IMR-90 (cell line): ENCODE measurements around the gene S100A2. TPM values are rescaled to one million over a fixed set of nuclear protein-coding genes. Genes with fewer than 3 reads are reported as not detected.

Experiments used
- ATAC-seq: fragments of 200-7000 bp; cut with Tn5 transposase; 2 replicates; pipeline ENCODE4 v1.9.1; 2020; ENCODE audit warnings: low read depth, mild to moderate bottlenecking, moderate library complexity
- BruUV-seq: library from RNA; stranded (reverse); fragments of 400-500 nt; replicated peaks from 2 replicates; lab custom pipeline; 2021; lab: Mats Ljungman, UMichigan
- CTCF ChIA-PET: fragments of 300-600 bp; formaldehyde crosslinking; extraction: SDS; loops from one replicate; lab custom pipeline; 2021; ENCODE audit warnings: antibody characterized with exemption; lab: Yijun Ruan, JAX
- POLR2A ChIA-PET: fragments of 300-600 bp; sonication (Branson Sonifier 250); formaldehyde crosslinking; loops from one replicate; lab custom pipeline; 2022; ENCODE audit warnings: antibody characterized with exemption; ENCODE audit not compliant: unreplicated experiment; lab: Charles Lee
- DNase-seq: peaks from one replicate; pipeline ENCODE4 v3.0.0; 2013
- H2AFZ ChIP-seq: replicated peaks from 2 replicates; pipeline ENCODE3; 2013; ENCODE audit warnings: low read length, mild to moderate bottlenecking; ENCODE audit not compliant: poor library complexity
- H2AK5ac ChIP-seq: 2 replicates; pipeline ENCODE4 v1.6.1; 2013; ENCODE audit warnings: low read depth, low read length, inconsistent platforms
- H2AK9ac ChIP-seq: replicated peaks from 2 replicates; pipeline ENCODE3; 2013; ENCODE audit warnings: mild to moderate bottlenecking, low read depth, low read length, moderate library complexity; ENCODE audit not compliant: poor library complexity
- H2BK120ac ChIP-seq: 2 replicates; pipeline ENCODE4 v1.6.1; 2013; ENCODE audit warnings: low read depth, low read length, inconsistent platforms
- H2BK15ac ChIP-seq: 3 replicates; pipeline ENCODE4 v1.6.1; 2013; ENCODE audit warnings: low read depth, low read length, inconsistent platforms
- H2BK20ac ChIP-seq: 2 replicates; pipeline ENCODE4 v1.6.1; 2013; ENCODE audit warnings: low read depth, mild to moderate bottlenecking, inconsistent platforms, low read length, moderate library complexity
- H2BK5ac ChIP-seq: 2 replicates; pipeline ENCODE4 v1.6.1; 2013; ENCODE audit warnings: mild to moderate bottlenecking, low read depth, low read length, inconsistent platforms; ENCODE audit not compliant: poor library complexity, severe bottlenecking
- H3K14ac ChIP-seq: replicated peaks from 2 replicates; pipeline ENCODE4 v1.6.1; 2013; ENCODE audit warnings: low read depth, low read length, inconsistent platforms
- H3K18ac ChIP-seq: 2 replicates; pipeline ENCODE4 v1.6.1; 2013; ENCODE audit warnings: low read depth, low read length, control low read depth
- H3K23ac ChIP-seq: 2 replicates; pipeline ENCODE4 v1.6.1; 2013; ENCODE audit warnings: low read depth, low read length, inconsistent platforms
- H3K27ac ChIP-seq: 2 replicates; pipeline ENCODE4 v1.5.1; 2013; ENCODE audit warnings: mild to moderate bottlenecking, control low read depth, low read length; ENCODE audit not compliant: insufficient read depth
- H3K27me3 ChIP-seq: 2 replicates; pipeline ENCODE4 v1.6.1; 2013; ENCODE audit warnings: low read length; ENCODE audit not compliant: control insufficient read depth, insufficient read depth
- H3K36me3 ChIP-seq: 2 replicates; pipeline ENCODE4 v1.6.1; 2013; ENCODE audit warnings: low read length, mixed read lengths; ENCODE audit not compliant: control insufficient read depth, insufficient read depth
- H3K4ac ChIP-seq: 2 replicates; pipeline ENCODE4 v1.6.1; 2013; ENCODE audit warnings: low read depth, low read length, inconsistent platforms
- H3K4me1 ChIP-seq: 2 replicates; pipeline ENCODE4 v1.6.1; 2013; ENCODE audit warnings: low read length, mixed read lengths; ENCODE audit not compliant: control insufficient read depth, insufficient read depth
- H3K4me2 ChIP-seq: 2 replicates; pipeline ENCODE4 v1.6.1; 2013; ENCODE audit warnings: low read depth, mild to moderate bottlenecking, control low read depth, low read length, moderate library complexity
- H3K4me3 ChIP-seq: 2 replicates; pipeline ENCODE4 v1.5.1; 2013; ENCODE audit warnings: low read depth, mild to moderate bottlenecking, control low read depth, low read length, moderate library complexity; ENCODE audit not compliant: insufficient read depth
- H3K56ac ChIP-seq: 2 replicates; pipeline ENCODE4 v1.6.1; 2013; ENCODE audit warnings: low read length, inconsistent platforms; ENCODE audit not compliant: insufficient read depth; ENCODE audit errors: extremely low read depth
- H3K79me1 ChIP-seq, 2 experiments: 2 replicates each; pipeline ENCODE4 v1.6.1; 2013; ENCODE audit warnings: low read length in 2 of 2, inconsistent platforms in 1 of 2, low read depth in 1 of 2
- H3K9ac ChIP-seq: 2 replicates; pipeline ENCODE4 v1.6.1; 2013; ENCODE audit warnings: low read depth, low read length, control low read depth
- H3K9me1 ChIP-seq: 2 replicates; pipeline ENCODE4 v1.6.1; 2013; ENCODE audit warnings: low read length, inconsistent platforms; ENCODE audit not compliant: insufficient read depth
- H3K9me3 ChIP-seq: 2 replicates; pipeline ENCODE4 v1.6.1; 2013; ENCODE audit warnings: low read length; ENCODE audit not compliant: control insufficient read depth, insufficient read depth
- H4K20me1 ChIP-seq: 2 replicates; pipeline ENCODE4 v1.6.1; 2013; ENCODE audit warnings: low read length, inconsistent platforms; ENCODE audit not compliant: insufficient read depth
- H4K5ac ChIP-seq: 2 replicates; pipeline ENCODE4 v1.6.1; 2013; ENCODE audit warnings: mild to moderate bottlenecking, low read depth, low read length, control low read depth
- H4K8ac ChIP-seq, 2 experiments: 2 replicates each; pipeline ENCODE4 v1.6.1; 2013; ENCODE audit warnings: low read depth in 2 of 2, low read length in 2 of 2, control low read depth in 1 of 2, inconsistent platforms in 1 of 2
- H4K91ac ChIP-seq: 2 replicates; pipeline ENCODE4 v1.6.1; 2013; ENCODE audit warnings: low read depth, low read length, inconsistent platforms; ENCODE audit not compliant: insufficient read depth
- BHLHE40 ChIP-seq: fragments of 150-350 bp; IDR thresholded peaks from 2 replicates; pipeline ENCODE4 v1.6.1; 2016; ENCODE audit warnings: mild to moderate bottlenecking, low read depth, low read length
- CTCF ChIP-seq: conservative IDR thresholded peaks from 2 replicates; pipeline ENCODE4 v1.5.1; 2012; ENCODE audit warnings: mild to moderate bottlenecking, low read depth, low read length, improper control_type of control experiment
- ELK1 ChIP-seq: fragments of 150-350 bp; IDR thresholded peaks from 2 replicates; pipeline ENCODE4 v1.6.1; 2016; ENCODE audit warnings: low read depth, mild to moderate bottlenecking, low read length, moderate library complexity, borderline replicate concordance
- FOS ChIP-seq: fragments of 150-350 bp; IDR thresholded peaks from 2 replicates; pipeline ENCODE4 v1.6.1; 2016; ENCODE audit warnings: low read depth, low read length
- MAZ ChIP-seq: IDR thresholded peaks from 2 replicates; pipeline ENCODE4 v1.6.1; 2012; ENCODE audit warnings: low read depth, mild to moderate bottlenecking, low read length, improper control_type of control experiment, moderate library complexity, borderline replicate concordance
- MXI1 ChIP-seq: IDR thresholded peaks from 2 replicates; pipeline ENCODE4 v1.6.1; 2012; ENCODE audit warnings: low read depth, mild to moderate bottlenecking, low read length, moderate library complexity, borderline replicate concordance
- NFE2L2 ChIP-seq: fragments of 150-350 bp; IDR thresholded peaks from 2 replicates; pipeline ENCODE4 v1.6.1; 2016; ENCODE audit warnings: low read depth, mild to moderate bottlenecking, low read length
- POLR2A ChIP-seq: IDR thresholded peaks from 2 replicates; pipeline ENCODE4 v1.6.1; 2012; ENCODE audit warnings: mild to moderate bottlenecking, low read depth, low read length
- RAD21 ChIP-seq: IDR thresholded peaks from 2 replicates; pipeline ENCODE4 v1.6.1; 2012; ENCODE audit warnings: low read length, improper control_type of control experiment
- RCOR1 ChIP-seq: IDR thresholded peaks from 2 replicates; pipeline ENCODE4 v1.6.1; 2012; ENCODE audit warnings: mild to moderate bottlenecking, low read length, improper control_type of control experiment; ENCODE audit not compliant: insufficient replicate concordance
- SMC3 ChIP-seq: fragments of 150-350 bp; IDR thresholded peaks from 2 replicates; pipeline ENCODE4 v1.6.1; 2016; ENCODE audit warnings: low read depth, mild to moderate bottlenecking, antibody characterized with exemption, low read length, moderate library complexity
- USF2 ChIP-seq: fragments of 150-350 bp; IDR thresholded peaks from 2 replicates; pipeline ENCODE4 v1.6.1; 2017; ENCODE audit warnings: mild to moderate bottlenecking, antibody characterized with exemption, low read length, low read depth
- WGBS, 2 experiments: methylation state at CpG; one replicate each; pipeline versions ENCODE4 v1.1.5 to v1.1.7; 2013; ENCODE audit warnings: missing lambda C conversion rate in 2 of 2; ENCODE audit not compliant: insufficient read length in 1 of 2; ENCODE audit errors: extremely low coverage in 2 of 2; 5-methylcytosine and 5-hydroxymethylcytosine counted together
- dilution Hi-C: fragments of 300-500 bp; cut with HindIII; formaldehyde crosslinking; loops from one replicate; pipeline ENCODE4 v1.14.3; 2018; ENCODE audit warnings: low sequenced_read_pairs; ENCODE audit not compliant: unreplicated experiment
- in situ Hi-C: fragments of 300-500 bp; cut with MboI; formaldehyde crosslinking; loops from 3 replicates; pipeline ENCODE4 v1.14.3; 2019; ENCODE audit warnings: low sequenced_read_pairs, inconsistent platforms, mixed read lengths
- intact Hi-C: fragments of 100-400 bp; cut with micrococcal nuclease; formaldehyde crosslinking; loops from 2 replicates; pipeline ENCODE4 v1.10.0; 2022
- polyA plus RNA-seq, 3 experiments: library from polyadenylated mRNA; depleted of rRNA; stranded (reverse); fragments of >200 nt; gene quantifications; 2 replicates each; pipeline ENCODE4 v1.2.3, GENCODE V29; 2012; ENCODE audit warnings: low replicate concordance in 1 of 3
- total RNA-seq: library from RNA; depleted of rRNA; stranded (reverse); fragments of >200 nt; gene quantifications from 2 replicates; pipeline ENCODE4 v1.2.3, GENCODE V29; 2012

The S100A2 gene
- total and polyA plus RNA-seq, 2 of the 4 experiments (the other 2 are of a cell fraction): 3.6 to 7.9 TPM

GRCh38 chr1:153532769-153533599 is 32.7 kb downstream of the S100A2 start:
- peak; percentile 49 for ATAC-seq
- Histone ChIP-seq H2BK120ac (peak overlapping the region; percentile 58), H3K4me1 (peaks cover 25% of the 10 kb centered on the region), H4K8ac (peak overlapping the region; percentile 76 to 81), H3K9ac (peak overlapping the region; percentile 97), H2AFZ (peak overlapping the region; percentile 69), H3K23ac (peak overlapping the region; percentile 96), H3K4me3 (peak overlapping the region; percentile 8), H2BK20ac (peak overlapping the region; percentile 18; the same call in 1 of the 2 replicates), H3K56ac (peak overlapping the region; percentile 86), H3K4me2 (peak overlapping the region; percentile 90), H3K4ac (peak overlapping the region; percentile 94), H3K36me3 (peaks cover 11% of the 10 kb centered on the region), H3K14ac (peak overlapping the region; percentile 97), H3K18ac (peak overlapping the region; percentile 43), H4K20me1 (peaks cover 18% of the 10 kb centered on the region), H2BK5ac (peak overlapping the region; percentile 96), H2AK9ac (peak overlapping the region; percentile 87), H3K27me3 (no peaks in the 10 kb centered on the region), H3K9me3 (no peaks in the 10 kb centered on the region), H4K91ac (peak overlapping the region; percentile 80), H3K27ac (peak overlapping the region; percentile 91), H3K79me1 (peaks cover 5 to 57% of the 10 kb centered on the region in 2 experiments; a peak in 3 of 4 replicates), H2BK15ac (0 out of 3 replicates have a peak overlapping the region, but pooled peaks have one; percentile 2), H3K9me1 (peaks cover 20% of the 10 kb centered on the region), H2AK5ac (peak overlapping the region; percentile 81), H4K5ac (peak overlapping the region; percentile 62)
- POLR2A ChIA-PET: interaction anchor here (0.8 to 3.9 kb wide), 6 partner anchors 12 to 94 kb away, joined by 3 to 34 read pairs (median 4); partner anchors contain the start of genes S100A13 and S100A2
- in situ Hi-C loops (loop anchor here (5.0 to 25.0 kb wide), 2 partner anchors 34 to 429 kb away; partner anchors contain the start of genes CREB3L4, CRTC2, S100A2 and SLC39A1), dilution Hi-C loops (no loop called here), intact Hi-C loops (loop anchor here (1.0 to 5.0 kb wide), 5 partner anchors 22 to 181 kb away; partner anchors contain the start of genes ILF2, S100A1 and S100A13)
- CTCF ChIA-PET: interaction anchor here (0.7 to 2.8 kb wide), 15 partner anchors 8 to 149 kb away, joined by 3 to 19 read pairs (median 4); partner anchors contain the start of genes CHTOP, S100A16 and S100A5
- 20% methylated on average over 4 of the region's 34 CpGs; no CpG with 5 or more reads in 1 of the 2 experiments for WGBS, 2 experiments
- no TSS peak for BruUV-seq
- DNase-seq: peak; percentile 84
- TF ChIP-seq MAZ (peak; percentile 89; the same call in 1 of the 2 replicates), POLR2A (peak; percentile 51), NFE2L2 (no peak), RAD21 (peak; percentile 87), ELK1 (no peak), BHLHE40 (no peak), CTCF (peak; percentile 94), USF2 (no peak), MXI1 (no peak), RCOR1 (no peak), SMC3 (peak; percentile 91), FOS (no peak)
